Panc1 (cell line): ENCODE data around the gene CRLF1.

Source experiments
- POLR2AphosphoS5 ChIP-seq: IDR thresholded peaks from 2 replicates; pipeline ENCODE4 v1.6.1; 2012; ENCODE audit warnings: mild to moderate bottlenecking, low read depth, low read length, moderate library complexity
- TCF7L2 ChIP-seq: IDR thresholded peaks from 2 replicates; pipeline ENCODE4 v1.6.1; 2011; ENCODE audit warnings: mild to moderate bottlenecking, low read depth, low read length, inconsistent platforms
- TF ChIP-seq, protein P1 (sequence below): fragments of 450-650 bp; IDR thresholded peaks from 2 replicates; pipeline ENCODE4 v1.5.1; 2017; ENCODE audit warnings: mild to moderate bottlenecking

DNA sequence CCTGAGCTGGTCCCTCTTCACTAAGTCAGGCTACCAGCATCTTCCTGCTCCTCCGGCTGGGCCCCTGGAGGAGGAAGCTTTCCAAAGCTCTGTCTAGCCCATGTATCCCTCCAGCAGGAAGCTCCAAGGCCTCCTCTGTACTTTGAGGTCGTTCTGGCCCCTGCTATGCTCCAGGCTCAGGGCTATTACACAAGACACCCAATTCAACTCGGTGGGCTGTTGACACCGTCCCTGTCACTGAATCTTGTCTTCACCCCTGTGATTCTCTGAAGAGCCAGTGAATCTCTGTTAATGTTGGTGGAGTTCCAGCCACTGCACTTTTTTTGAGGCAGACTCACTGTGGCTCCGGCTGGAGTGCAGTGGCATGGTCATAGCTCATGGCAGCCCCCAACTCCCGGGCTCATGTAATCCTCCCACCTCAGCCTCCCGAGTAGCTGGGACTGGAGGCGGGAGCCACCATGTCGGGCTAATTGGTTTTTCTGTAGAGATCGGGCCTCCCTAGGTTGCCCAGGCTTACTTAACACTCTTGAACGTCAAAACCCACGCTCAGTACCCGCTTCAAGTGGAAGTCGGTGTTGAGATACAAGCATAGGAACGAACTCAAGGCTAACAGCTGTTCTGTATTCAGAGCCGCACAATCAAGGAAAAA is 18.5 kb downstream of the CRLF1 start:
- TF ChIP-seq, protein P1, sequence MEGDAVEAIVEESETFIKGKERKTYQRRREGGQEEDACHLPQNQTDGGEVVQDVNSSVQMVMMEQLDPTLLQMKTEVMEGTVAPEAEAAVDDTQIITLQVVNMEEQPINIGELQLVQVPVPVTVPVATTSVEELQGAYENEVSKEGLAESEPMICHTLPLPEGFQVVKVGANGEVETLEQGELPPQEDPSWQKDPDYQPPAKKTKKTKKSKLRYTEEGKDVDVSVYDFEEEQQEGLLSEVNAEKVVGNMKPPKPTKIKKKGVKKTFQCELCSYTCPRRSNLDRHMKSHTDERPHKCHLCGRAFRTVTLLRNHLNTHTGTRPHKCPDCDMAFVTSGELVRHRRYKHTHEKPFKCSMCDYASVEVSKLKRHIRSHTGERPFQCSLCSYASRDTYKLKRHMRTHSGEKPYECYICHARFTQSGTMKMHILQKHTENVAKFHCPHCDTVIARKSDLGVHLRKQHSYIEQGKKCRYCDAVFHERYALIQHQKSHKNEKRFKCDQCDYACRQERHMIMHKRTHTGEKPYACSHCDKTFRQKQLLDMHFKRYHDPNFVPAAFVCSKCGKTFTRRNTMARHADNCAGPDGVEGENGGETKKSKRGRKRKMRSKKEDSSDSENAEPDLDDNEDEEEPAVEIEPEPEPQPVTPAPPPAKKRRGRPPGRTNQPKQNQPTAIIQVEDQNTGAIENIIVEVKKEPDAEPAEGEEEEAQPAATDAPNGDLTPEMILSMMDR = no peak
- TF ChIP-seq POLR2AphosphoS5 (no peak), TCF7L2 (no peak)
